Measurements from ENCODE around the gene NLK.

Gene NLK

GRCh38 chr17:28128779-28129178, 86.3 kb downstream of the NLK start:
- H3K9ac ChIP-seq (ENCODE audit: low read depth, low read length, poor library complexity, severe bottlenecking) = no peak overlapping the region
- H3K9me2 ChIP-seq (replicated peaks; ENCODE audit: low read depth, low read length) = no peaks in the 10 kb centered on the region
- no peaks in the 10 kb centered on the region for H3K9me3 ChIP-seq (ENCODE audit: insufficient read depth, low read depth, low read length)
- H3K4me2 ChIP-seq (ENCODE audit: low read depth, low read length, poor library complexity, severe bottlenecking) = no peak overlapping the region
- peaks cover 19% of the 10 kb centered on the region; the same call in 1 of the 2 replicates for H3K36me3 ChIP-seq (ENCODE audit: insufficient read depth, low read length)
- no peak overlapping the region for H3K4me3 ChIP-seq (ENCODE audit: low read length, poor library complexity, severe bottlenecking)
- no peak overlapping the region for H2AFZ ChIP-seq (ENCODE audit: low read length)
- H3K27me3 ChIP-seq (ENCODE audit: insufficient read depth, low read length, poor library complexity, severe bottlenecking) = no peaks in the 10 kb centered on the region
- TF ChIP-seq, protein P1, sequence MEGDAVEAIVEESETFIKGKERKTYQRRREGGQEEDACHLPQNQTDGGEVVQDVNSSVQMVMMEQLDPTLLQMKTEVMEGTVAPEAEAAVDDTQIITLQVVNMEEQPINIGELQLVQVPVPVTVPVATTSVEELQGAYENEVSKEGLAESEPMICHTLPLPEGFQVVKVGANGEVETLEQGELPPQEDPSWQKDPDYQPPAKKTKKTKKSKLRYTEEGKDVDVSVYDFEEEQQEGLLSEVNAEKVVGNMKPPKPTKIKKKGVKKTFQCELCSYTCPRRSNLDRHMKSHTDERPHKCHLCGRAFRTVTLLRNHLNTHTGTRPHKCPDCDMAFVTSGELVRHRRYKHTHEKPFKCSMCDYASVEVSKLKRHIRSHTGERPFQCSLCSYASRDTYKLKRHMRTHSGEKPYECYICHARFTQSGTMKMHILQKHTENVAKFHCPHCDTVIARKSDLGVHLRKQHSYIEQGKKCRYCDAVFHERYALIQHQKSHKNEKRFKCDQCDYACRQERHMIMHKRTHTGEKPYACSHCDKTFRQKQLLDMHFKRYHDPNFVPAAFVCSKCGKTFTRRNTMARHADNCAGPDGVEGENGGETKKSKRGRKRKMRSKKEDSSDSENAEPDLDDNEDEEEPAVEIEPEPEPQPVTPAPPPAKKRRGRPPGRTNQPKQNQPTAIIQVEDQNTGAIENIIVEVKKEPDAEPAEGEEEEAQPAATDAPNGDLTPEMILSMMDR (conservative IDR thresholded peaks at IDR 0.05; ENCODE audit: low read length) = no peak
- no peak for TF ChIP-seq EZH2phosphoT487 (IDR thresholded peaks at IDR 0.05; ENCODE audit: borderline replicate concordance)
- H4K20me1 ChIP-seq (ENCODE audit: insufficient read depth, low read length, poor library complexity, severe bottlenecking) = no peaks in the 10 kb centered on the region
- no peaks in the 10 kb centered on the region for H3K79me2 ChIP-seq (ENCODE audit: insufficient read depth, low read length)
- H3F3A ChIP-seq (ENCODE audit: low read depth) = no peaks in the 10 kb centered on the region
- H3K4me1 ChIP-seq (ENCODE audit: insufficient read depth, low read length, poor library complexity, severe bottlenecking) = peaks cover 14% of the 10 kb centered on the region

DNA sequence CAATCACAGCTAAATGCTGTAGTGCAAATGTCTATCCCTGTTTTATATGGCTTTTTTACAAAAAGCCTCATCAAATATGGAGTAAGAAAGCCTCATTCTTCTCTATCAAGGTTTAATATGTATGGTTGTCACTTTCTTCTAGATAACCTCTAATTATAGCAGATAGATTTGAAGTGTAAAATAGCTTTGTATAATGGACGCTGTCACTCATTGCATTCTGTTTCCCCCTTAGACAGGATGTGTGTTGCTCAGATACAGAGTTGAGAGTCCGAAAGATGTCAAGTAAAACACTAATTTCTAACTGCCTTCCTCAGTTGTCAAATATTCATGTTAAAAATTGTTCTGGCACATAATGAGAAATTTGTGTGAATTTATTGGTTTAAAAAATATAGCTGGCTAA, 88.0 kb downstream of the NLK start:
- peaks cover 23% of the 10 kb centered on the region; the same call in 1 of the 2 replicates for H3K36me3 ChIP-seq (ENCODE audit: insufficient read depth, low read length)
- H3K27me3 ChIP-seq (ENCODE audit: insufficient read depth, low read length, poor library complexity, severe bottlenecking) = no peaks in the 10 kb centered on the region
- H3K4me3 ChIP-seq (ENCODE audit: low read length, poor library complexity, severe bottlenecking) = no peak overlapping the region
- no peaks in the 10 kb centered on the region for H4K20me1 ChIP-seq (ENCODE audit: insufficient read depth, low read length, poor library complexity, severe bottlenecking)
- H3K9ac ChIP-seq (ENCODE audit: low read depth, low read length, poor library complexity, severe bottlenecking) = no peak overlapping the region
- H3K79me2 ChIP-seq (ENCODE audit: insufficient read depth, low read length) = no peaks in the 10 kb centered on the region
- TF ChIP-seq, protein P1 (conservative IDR thresholded peaks at IDR 0.05; ENCODE audit: low read length) = no peak
- TF ChIP-seq EZH2phosphoT487 (IDR thresholded peaks at IDR 0.05; ENCODE audit: borderline replicate concordance) = no peak
- no peaks in the 10 kb centered on the region for H3K9me3 ChIP-seq (ENCODE audit: insufficient read depth, low read depth, low read length)
- H3F3A ChIP-seq (ENCODE audit: low read depth) = no peaks in the 10 kb centered on the region
- H3K9me2 ChIP-seq (replicated peaks; ENCODE audit: low read depth, low read length) = no peaks in the 10 kb centered on the region
- no peak overlapping the region for H2AFZ ChIP-seq (ENCODE audit: low read length)
- H3K4me2 ChIP-seq (ENCODE audit: low read depth, low read length, poor library complexity, severe bottlenecking) = no peak overlapping the region
- H3K4me1 ChIP-seq (ENCODE audit: insufficient read depth, low read length, poor library complexity, severe bottlenecking) = peaks cover 14% of the 10 kb centered on the region

GRCh38 chr17:28131599-28131998, 89.1 kb downstream of the NLK start:
- no peak overlapping the region for H3K9ac ChIP-seq (ENCODE audit: low read depth, low read length, poor library complexity, severe bottlenecking)
- no peak overlapping the region for H3K4me2 ChIP-seq (ENCODE audit: low read depth, low read length, poor library complexity, severe bottlenecking)
- H3K36me3 ChIP-seq (ENCODE audit: insufficient read depth, low read length) = peaks cover 25% of the 10 kb centered on the region; the same call in 1 of the 2 replicates
- no peak overlapping the region for H2AFZ ChIP-seq (ENCODE audit: low read length)
- no peaks in the 10 kb centered on the region for H3K27me3 ChIP-seq (ENCODE audit: insufficient read depth, low read length, poor library complexity, severe bottlenecking)
- H3K4me1 ChIP-seq (ENCODE audit: insufficient read depth, low read length, poor library complexity, severe bottlenecking) = peaks cover 14% of the 10 kb centered on the region
- no peaks in the 10 kb centered on the region for H4K20me1 ChIP-seq (ENCODE audit: insufficient read depth, low read length, poor library complexity, severe bottlenecking)
- H3K79me2 ChIP-seq (ENCODE audit: insufficient read depth, low read length) = no peaks in the 10 kb centered on the region
- no peaks in the 10 kb centered on the region for H3K9me3 ChIP-seq (ENCODE audit: insufficient read depth, low read depth, low read length)
- no peak overlapping the region for H3K4me3 ChIP-seq (ENCODE audit: low read length, poor library complexity, severe bottlenecking)
- H3F3A ChIP-seq (ENCODE audit: low read depth) = no peaks in the 10 kb centered on the region
- no peaks in the 10 kb centered on the region for H3K9me2 ChIP-seq (replicated peaks; ENCODE audit: low read depth, low read length)
- TF ChIP-seq, protein P1 (conservative IDR thresholded peaks at IDR 0.05; ENCODE audit: low read length) = no peak
- TF ChIP-seq EZH2phosphoT487 (IDR thresholded peaks at IDR 0.05; ENCODE audit: borderline replicate concordance) = no peak

Measured in Loucy (cell line).